ENCODE measurements around the gene MOG.
A peak's percentile ranks its signal among the peaks of the same experiment; 100 is the strongest.

The MOG gene

DNA sequence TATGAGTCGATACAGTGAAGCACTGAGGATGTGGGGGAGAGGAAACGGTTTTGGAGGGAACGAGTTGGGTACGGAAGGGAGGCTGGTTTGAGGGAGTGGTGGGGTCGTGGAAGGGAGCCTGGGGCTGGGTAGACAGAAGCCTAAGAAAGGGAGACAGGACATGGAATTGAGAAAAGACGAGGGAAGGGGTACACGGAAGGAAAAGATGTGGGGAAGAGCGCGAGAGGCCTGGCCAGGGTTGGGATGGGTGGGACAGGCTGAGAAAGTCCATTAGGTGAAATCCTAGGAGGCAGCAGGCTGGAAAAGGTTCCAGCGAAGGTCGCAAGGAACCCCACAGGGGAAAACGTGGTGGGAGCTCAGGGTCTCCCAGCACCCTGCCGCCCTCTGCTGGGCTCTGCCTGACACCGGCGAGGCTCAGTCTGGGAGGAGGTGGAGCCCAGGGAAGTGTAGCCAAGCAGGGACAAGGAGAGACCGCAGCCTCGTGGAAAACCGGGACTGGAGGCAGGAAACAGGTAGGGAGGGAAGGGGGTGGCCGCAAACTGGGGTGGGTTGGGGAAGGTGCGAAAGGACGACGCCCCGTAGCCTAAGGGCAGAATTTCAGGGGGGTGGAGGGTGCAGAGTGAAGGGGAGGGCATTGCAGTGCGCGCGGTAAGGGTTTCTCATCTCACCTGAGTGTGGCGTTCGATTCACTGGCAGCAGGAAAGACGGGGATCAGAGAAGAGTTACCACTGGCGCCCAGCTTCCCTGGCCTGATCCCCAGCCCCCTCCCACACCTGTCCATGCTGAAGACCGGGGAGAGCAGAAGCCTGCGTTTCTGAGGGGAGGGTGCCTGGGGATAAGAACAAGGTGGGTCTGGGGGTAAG, 28.2 kb upstream of the MOG start:
- peak; percentile 73 for DNase-seq (ENCODE audit: low spot score)
- TF ChIP-seq, protein P1, sequence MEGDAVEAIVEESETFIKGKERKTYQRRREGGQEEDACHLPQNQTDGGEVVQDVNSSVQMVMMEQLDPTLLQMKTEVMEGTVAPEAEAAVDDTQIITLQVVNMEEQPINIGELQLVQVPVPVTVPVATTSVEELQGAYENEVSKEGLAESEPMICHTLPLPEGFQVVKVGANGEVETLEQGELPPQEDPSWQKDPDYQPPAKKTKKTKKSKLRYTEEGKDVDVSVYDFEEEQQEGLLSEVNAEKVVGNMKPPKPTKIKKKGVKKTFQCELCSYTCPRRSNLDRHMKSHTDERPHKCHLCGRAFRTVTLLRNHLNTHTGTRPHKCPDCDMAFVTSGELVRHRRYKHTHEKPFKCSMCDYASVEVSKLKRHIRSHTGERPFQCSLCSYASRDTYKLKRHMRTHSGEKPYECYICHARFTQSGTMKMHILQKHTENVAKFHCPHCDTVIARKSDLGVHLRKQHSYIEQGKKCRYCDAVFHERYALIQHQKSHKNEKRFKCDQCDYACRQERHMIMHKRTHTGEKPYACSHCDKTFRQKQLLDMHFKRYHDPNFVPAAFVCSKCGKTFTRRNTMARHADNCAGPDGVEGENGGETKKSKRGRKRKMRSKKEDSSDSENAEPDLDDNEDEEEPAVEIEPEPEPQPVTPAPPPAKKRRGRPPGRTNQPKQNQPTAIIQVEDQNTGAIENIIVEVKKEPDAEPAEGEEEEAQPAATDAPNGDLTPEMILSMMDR (conservative IDR thresholded peaks at IDR 0.05; ENCODE audit: low read depth) = peak; percentile 80
- ChIA-PET CTCF (interaction anchor here (0.5 to 1.4 kb wide), 8 partner anchors 9 to 706 kb away, joined by 3 to 6 read pairs (median 4); no protein-coding TSS in a partner anchor), POLR2A (ENCODE audit: low non-redundant PET) (no interaction called here)
- peak overlapping the region; percentile 68 for H3K27ac ChIP-seq

DNA sequence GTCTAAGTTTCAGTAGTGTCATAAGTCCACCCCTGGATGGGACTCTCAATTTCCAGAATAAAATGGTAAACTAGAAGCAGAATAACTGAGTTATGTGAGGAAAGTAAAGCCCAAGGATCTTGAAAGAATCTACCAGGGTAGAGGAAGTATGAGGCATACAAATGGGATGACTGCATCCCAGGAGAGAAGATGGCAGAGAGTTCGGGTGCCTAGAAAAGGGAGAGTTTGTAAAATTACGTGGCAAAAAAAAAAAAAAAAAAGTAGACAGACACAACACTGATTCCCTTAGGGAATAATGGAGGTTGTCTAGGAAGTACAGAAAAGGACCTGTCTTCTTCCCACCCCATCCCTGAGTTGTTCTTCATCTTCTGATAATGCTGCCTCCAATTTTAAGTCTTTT, 27.3 kb upstream of the MOG start:
- TF ChIP-seq, protein P1 (conservative IDR thresholded peaks at IDR 0.05; ENCODE audit: low read depth) = no peak
- no peak for DNase-seq (ENCODE audit: low spot score)
- H3K27ac ChIP-seq = no peak overlapping the region
- POLR2A ChIA-PET (ENCODE audit: low non-redundant PET) = no interaction called here
- CTCF ChIA-PET = interaction anchor here (0.5 to 1.4 kb wide), 6 partner anchors 10 to 581 kb away, joined by 3 to 6 read pairs (median 3); no protein-coding TSS in a partner anchor

DNA sequence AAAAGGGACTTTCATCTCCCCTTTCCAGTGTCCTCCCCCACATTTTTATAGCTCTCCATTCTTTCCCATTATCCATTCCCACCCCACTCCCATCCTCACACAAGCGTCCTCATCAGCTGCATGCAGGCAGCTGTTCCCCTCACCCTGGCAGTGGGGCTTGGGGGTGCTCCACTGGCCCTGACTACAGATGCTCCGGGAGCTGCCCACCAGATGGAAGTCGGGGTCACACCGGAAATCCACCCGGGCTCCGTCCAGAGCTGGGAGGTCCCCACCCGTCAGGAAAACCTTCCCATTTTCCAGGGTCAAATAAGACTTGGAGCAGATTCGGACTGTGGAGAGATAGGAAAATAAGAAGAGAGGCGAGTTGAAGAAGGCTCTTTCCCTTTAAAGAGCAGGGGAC, 26.6 kb upstream of the MOG start:
- TF ChIP-seq, protein P1 (conservative IDR thresholded peaks at IDR 0.05; ENCODE audit: low read depth) = no peak
- no peak for DNase-seq (ENCODE audit: low spot score)
- POLR2A ChIA-PET (ENCODE audit: low non-redundant PET) = no interaction called here
- CTCF ChIA-PET = interaction anchor here (0.6 kb wide), 1 partner anchor 537 kb away, joined by 3 read pairs; no protein-coding TSS in a partner anchor
- no peak overlapping the region for H3K27ac ChIP-seq

DNA sequence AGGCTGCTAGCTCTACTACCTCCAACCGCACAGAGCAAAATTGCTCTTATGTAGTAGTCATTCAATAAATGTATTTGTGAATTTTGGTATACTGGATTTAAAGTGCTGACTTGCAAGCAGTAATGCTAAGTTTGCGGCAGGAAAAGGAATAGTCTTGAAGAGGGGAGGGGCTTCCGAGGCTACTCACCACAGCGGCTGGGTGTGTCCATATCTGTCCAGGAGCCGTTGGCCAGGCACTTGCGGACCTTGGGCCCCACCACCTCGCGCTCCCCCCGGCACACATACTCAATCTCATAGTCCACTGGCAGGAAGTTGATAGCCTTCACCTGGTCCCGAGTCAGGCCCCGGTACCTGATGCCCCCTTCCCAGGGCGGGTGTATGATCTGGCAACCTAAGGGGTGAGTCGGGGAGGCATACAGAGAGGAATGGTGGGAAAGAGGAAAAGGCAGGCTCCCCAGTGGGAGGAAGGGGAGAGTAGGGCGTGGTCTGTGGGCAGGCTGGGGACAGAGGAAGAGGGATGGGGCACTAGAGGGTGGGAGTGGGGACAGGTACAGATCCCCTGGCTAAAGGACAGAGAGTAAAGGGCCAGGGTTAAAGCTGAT, 25.6 kb upstream of the MOG start:
- POLR2A ChIA-PET (ENCODE audit: low non-redundant PET) = no interaction called here
- CTCF ChIA-PET = interaction anchor here (0.7 kb wide), 1 partner anchor 22 kb away, joined by 3 read pairs; no protein-coding TSS in a partner anchor
- H3K27ac ChIP-seq = no peak overlapping the region
- TF ChIP-seq, protein P1 (conservative IDR thresholded peaks at IDR 0.05; ENCODE audit: low read depth) = no peak
- no peak for DNase-seq (ENCODE audit: low spot score)

DNA sequence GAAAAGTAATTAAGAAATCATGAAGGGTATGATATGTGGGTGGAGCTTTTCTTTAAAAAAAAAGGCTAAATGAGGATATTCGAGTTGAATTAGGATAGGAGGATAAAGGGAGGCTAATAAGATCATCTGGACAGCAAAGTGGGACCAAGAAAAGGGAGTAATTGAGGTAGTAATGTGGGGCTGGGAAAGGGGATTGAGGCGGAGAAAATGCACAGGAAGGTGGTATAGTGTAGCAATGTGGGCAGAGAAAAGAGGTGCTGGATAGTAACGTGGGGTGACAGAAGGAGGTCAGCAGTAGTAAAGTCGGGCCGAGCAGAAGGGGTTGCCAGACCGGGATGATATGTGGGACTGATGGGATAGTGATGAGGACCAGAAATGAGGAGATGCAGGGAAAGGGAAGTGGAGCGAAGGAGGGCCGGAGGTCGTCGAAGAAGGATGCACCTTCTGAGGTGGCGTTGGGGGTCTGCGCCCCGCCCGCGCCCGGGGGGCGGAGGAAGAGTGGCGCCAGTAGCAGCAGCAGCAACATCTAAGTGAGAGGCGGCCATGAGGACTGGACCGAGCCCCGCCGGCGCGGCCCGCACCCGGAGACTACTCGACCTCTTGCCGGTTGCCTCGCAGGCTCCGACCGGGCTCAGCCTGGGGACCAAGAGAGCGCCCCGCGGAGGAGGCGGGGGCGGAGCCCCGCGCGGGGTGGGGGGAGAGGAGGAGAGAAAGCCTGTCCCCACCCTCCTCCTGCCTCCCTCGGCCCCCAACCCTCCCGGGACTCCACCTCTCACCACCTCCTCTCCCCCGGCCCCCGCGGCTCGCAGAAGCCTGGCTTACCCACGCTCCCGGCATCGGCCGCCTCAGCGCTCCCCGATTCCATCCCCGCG, 24.8 kb upstream of the MOG start:
- peak overlapping the region; percentile 77 for H3K27ac ChIP-seq
- TF ChIP-seq, protein P1 (conservative IDR thresholded peaks at IDR 0.05; ENCODE audit: low read depth) = no peak

More for the DNA sequence above, 24.8 kb upstream of the MOG start:
- POLR2A ChIA-PET (ENCODE audit: low non-redundant PET) = interaction anchor here (0.6 to 0.8 kb wide), 3 partner anchors 10 to 602 kb away, joined by 3 to 4 read pairs (median 4); no protein-coding TSS in a partner anchor
- DNase-seq (ENCODE audit: low spot score) = peak; percentile 45
- CTCF ChIA-PET = interaction anchor here (0.6 kb wide), 2 partner anchors 16 to 20 kb away, joined by 3 read pairs; no protein-coding TSS in a partner anchor

Data from RWPE1 (cell line).